ENCODE measurements around the gene C7orf57. TPM values are rescaled to one million over a fixed set of nuclear protein-coding genes. Genes with fewer than 3 reads are reported as not detected.
A peak's percentile ranks its signal among the peaks of the same experiment; 100 is the strongest.
"Not testable (repeated sequence)": the region's sequence is repeated elsewhere in the genome, so short reads cannot be mapped to it uniquely, and the experiment has no call there.

Gene C7orf57
- 0.95 TPM for polyA plus RNA-seq (ENCODE audit: insufficient read length)
- long read RNA-seq, donor 1, result 0 reads
- long read RNA-seq, donor 2, result 0 reads
- long read RNA-seq, donor 3, result 0 reads
- long read RNA-seq, donor 4, result 0 reads
- long read RNA-seq, donor 5, result 0 reads
- long read RNA-seq, donor 6, result 0 reads
- long read RNA-seq, donor 7, result 0 reads
- long read RNA-seq, donor 8, result 0 reads

- peak; percentile 83 for DNase-seq
These were observed at the start of gene C7orf57 for GRCh38 chr7:48035301-48035966. Gene C7orf57, plus strand, starts transcription at chr7:48035543. Its CDS starts 766 bp downstream, at chr7:48036309.

- no peak for DNase-seq
These were observed 46.6 kb upstream of the C7orf57 start for GRCh38 chr7:47988496-47989386.

- DNase-seq, result not testable (repeated sequence)
These were observed 45.5 kb upstream of the C7orf57 start for GRCh38 chr7:47989607-47990400.

- no peak for DNase-seq
These were observed 44.8 kb upstream of the C7orf57 start for GRCh38 chr7:47990592-47990991.

GRCh38 chr7:47991270-47991669, 44.1 kb upstream of the C7orf57 start:
- DNase-seq, result no peak

- DNase-seq, result peak; percentile 66
These were observed 43.5 kb upstream of the C7orf57 start for GRCh38 chr7:47991741-47992311.

GRCh38 chr7:47992446-47992845, 42.9 kb upstream of the C7orf57 start:
- no peak for DNase-seq

GRCh38 chr7:47999413-47999812, 35.9 kb upstream of the C7orf57 start:
- no peak for DNase-seq

- DNase-seq, result not testable (repeated sequence)
These were observed 35.2 kb upstream of the C7orf57 start for GRCh38 chr7:48000164-48000563.

GRCh38 chr7:48004032-48004431, 31.3 kb upstream of the C7orf57 start:
- DNase-seq, result no peak

- DNase-seq, result no peak
These were observed 30.7 kb upstream of the C7orf57 start for GRCh38 chr7:48004638-48005037.

GRCh38 chr7:48006866-48007265, 28.5 kb upstream of the C7orf57 start:
- no peak for DNase-seq

GRCh38 chr7:48009257-48009656, 26.1 kb upstream of the C7orf57 start:
- DNase-seq, result no peak

- DNase-seq, result no peak
These were observed 25.4 kb upstream of the C7orf57 start for GRCh38 chr7:48009954-48010353.

- no peak for DNase-seq
These were observed 24.0 kb upstream of the C7orf57 start for GRCh38 chr7:48011323-48011722.

GRCh38 chr7:48011951-48012350, 23.4 kb upstream of the C7orf57 start:
- DNase-seq, result no peak

GRCh38 chr7:48016641-48017040, 18.7 kb upstream of the C7orf57 start:
- no peak for DNase-seq

GRCh38 chr7:48017674-48018073, 17.7 kb upstream of the C7orf57 start:
- DNase-seq, result no peak

- DNase-seq, result no peak
These were observed 9.7 kb upstream of the C7orf57 start for GRCh38 chr7:48025624-48026023.

- DNase-seq, result no peak
These were observed 6.4 kb upstream of the C7orf57 start, which contains the start of gene SUN3 for GRCh38 chr7:48028938-48029337. Gene SUN3, minus strand, starts transcription at chr7:48029107. Its CDS starts 169 bp downstream, at chr7:48028938.

GRCh38 chr7:48031111-48031510, 4.2 kb upstream of the C7orf57 start:
- no peak for DNase-seq

GRCh38 chr7:48033922-48034321, 1.4 kb upstream of the C7orf57 start:
- DNase-seq, result no peak
